ENCODE results near the gene C2CD2. TPM values are rescaled to one million over a fixed set of nuclear protein-coding genes. Genes with fewer than 3 reads are reported as not detected.

C2CD2 gene
- total RNA-seq, 2 donors from 2014 or later: 59.5 to 77.3 TPM

- no peak overlapping the region for H3K27ac ChIP-seq
- H3K4me1 ChIP-seq (ENCODE audit: control insufficient read depth in 1 of 2, low read depth in 2 of 2): no peaks in the 10 kb centered on the region
- ATAC-seq (ENCODE audit: insufficient number of reproducible peaks, low FRiP score, low read depth) (no peak), DNase-seq (ENCODE audit: low spot score) (no peak)
- H3K27me3 ChIP-seq (replicated peaks; ENCODE audit: insufficient read depth): no peaks in the 10 kb centered on the region
- no peak overlapping the region for H3K4me3 ChIP-seq
- no peaks in the 10 kb centered on the region for H3K9me3 ChIP-seq
- no peak for TF ChIP-seq CTCF (IDR thresholded peaks at IDR 0.05)
- H3K36me3 ChIP-seq: no peaks in the 10 kb centered on the region
These were observed 21.8 kb upstream of the C2CD2 start for GRCh38 chr21:41975391-41976272.

- Histone ChIP-seq H3K4me1 (ENCODE audit: control insufficient read depth in 1 of 2, low read depth in 2 of 2) (no peaks in the 10 kb centered on the region), H3K9me3 (no peaks in the 10 kb centered on the region), H3K4me3 (no peak overlapping the region), H3K27ac (no peak overlapping the region), H3K36me3 (no peaks in the 10 kb centered on the region), H3K27me3 (replicated peaks; ENCODE audit: insufficient read depth) (no peaks in the 10 kb centered on the region)
- no peak for TF ChIP-seq CTCF (IDR thresholded peaks at IDR 0.05)
- DNase-seq (ENCODE audit: low spot score): no peak
- no peak for ATAC-seq (ENCODE audit: insufficient number of reproducible peaks, low FRiP score, low read depth)
These were observed 20.9 kb upstream of the C2CD2 start for GRCh38 chr21:41974752-41975053.

GRCh38 chr21:41973861-41974751 is 20.3 kb upstream of the C2CD2 start:
- no peak for TF ChIP-seq CTCF (IDR thresholded peaks at IDR 0.05)
- no peak for ATAC-seq (ENCODE audit: insufficient number of reproducible peaks, low FRiP score, low read depth)

GRCh38 chr21:41973427-41973831 is 19.6 kb upstream of the C2CD2 start:
- Histone ChIP-seq H3K4me3 (no peak overlapping the region), H3K27me3 (replicated peaks; ENCODE audit: insufficient read depth) (no peaks in the 10 kb centered on the region), H3K36me3 (no peaks in the 10 kb centered on the region), H3K27ac (no peak overlapping the region), H3K4me1 (ENCODE audit: control insufficient read depth in 1 of 2, low read depth in 2 of 2) (no peaks in the 10 kb centered on the region), H3K9me3 (no peaks in the 10 kb centered on the region)
- TF ChIP-seq CTCF (IDR thresholded peaks at IDR 0.05): no peak
- DNase-seq (ENCODE audit: low spot score) (no peak), ATAC-seq (ENCODE audit: insufficient number of reproducible peaks, low FRiP score, low read depth) (no peak)

More at GRCh38 chr21:41973861-41974751, 20.3 kb upstream of the C2CD2 start:
- no peaks in the 10 kb centered on the region for H3K27me3 ChIP-seq (replicated peaks; ENCODE audit: insufficient read depth)
- no peak for DNase-seq (ENCODE audit: low spot score)
- H3K4me3 ChIP-seq: no peak overlapping the region
- H3K36me3 ChIP-seq: no peaks in the 10 kb centered on the region
- no peaks in the 10 kb centered on the region for H3K9me3 ChIP-seq
- no peaks in the 10 kb centered on the region for H3K4me1 ChIP-seq (ENCODE audit: control insufficient read depth in 1 of 2, low read depth in 2 of 2)
- no peak overlapping the region for H3K27ac ChIP-seq

- DNase-seq (ENCODE audit: low spot score): no peak
These were observed 18.8 kb upstream of the C2CD2 start for GRCh38 chr21:41972511-41973205.

More at GRCh38 chr21:41972511-41973205, 18.8 kb upstream of the C2CD2 start:
- H3K9me3 ChIP-seq: no peaks in the 10 kb centered on the region
- no peaks in the 10 kb centered on the region for H3K36me3 ChIP-seq
- no peaks in the 10 kb centered on the region for H3K27me3 ChIP-seq (replicated peaks; ENCODE audit: insufficient read depth)
- no peak for TF ChIP-seq CTCF (IDR thresholded peaks at IDR 0.05)
- no peak for ATAC-seq (ENCODE audit: insufficient number of reproducible peaks, low FRiP score, low read depth)
- no peak overlapping the region for H3K27ac ChIP-seq
- H3K4me3 ChIP-seq: no peak overlapping the region
- H3K4me1 ChIP-seq (ENCODE audit: control insufficient read depth in 1 of 2, low read depth in 2 of 2): no peaks in the 10 kb centered on the region
